HG02610 (cell line): ENCODE results near the gene TPST1.

Experiments used
- ATAC-seq: cut with Tn5 transposase; IDR thresholded peaks from one replicate; pipeline ENCODE4 v1.9.1; 2021; ENCODE audit warnings: mild to moderate bottlenecking, moderate library complexity; ENCODE audit not compliant: unreplicated experiment

Gene TPST1

GRCh38 chr7:66237906-66238772, 33.0 kb downstream of the TPST1 start:
- ATAC-seq: no peak

- no peak for ATAC-seq
Measured at GRCh38 chr7:66238773-66239466, 33.8 kb downstream of the TPST1 start.

GRCh38 chr7:66239467-66239856, 34.3 kb downstream of the TPST1 start:
- ATAC-seq: no peak

GRCh38 chr7:66245008-66245407, 39.9 kb downstream of the TPST1 start:
- ATAC-seq: no peak

GRCh38 chr7:66246554-66247171, 41.5 kb downstream of the TPST1 start:
- ATAC-seq: no peak

- ATAC-seq: no peak
Measured at GRCh38 chr7:66247380-66248078, 42.4 kb downstream of the TPST1 start.

- ATAC-seq: no peak
Measured at GRCh38 chr7:66250711-66251110, 45.6 kb downstream of the TPST1 start.

- no peak for ATAC-seq
Measured at GRCh38 chr7:66255534-66256100, 50.5 kb downstream of the TPST1 start.

GRCh38 chr7:66256281-66256680, 51.1 kb downstream of the TPST1 start:
- ATAC-seq: no peak

GRCh38 chr7:66257481-66257880, 52.3 kb downstream of the TPST1 start:
- ATAC-seq: no peak

GRCh38 chr7:66258409-66258808, 53.3 kb downstream of the TPST1 start:
- no peak for ATAC-seq

- no peak for ATAC-seq
Measured at GRCh38 chr7:66261941-66262340, 56.8 kb downstream of the TPST1 start.

GRCh38 chr7:66263936-66264335, 58.8 kb downstream of the TPST1 start:
- ATAC-seq: no peak

GRCh38 chr7:66265566-66265965, 60.4 kb downstream of the TPST1 start:
- ATAC-seq: no peak

- no peak for ATAC-seq
Measured at GRCh38 chr7:66267249-66267648, 62.1 kb downstream of the TPST1 start.

- no peak for ATAC-seq
Measured at GRCh38 chr7:66269978-66270377, 64.8 kb downstream of the TPST1 start.

GRCh38 chr7:66272321-66272720, 67.2 kb downstream of the TPST1 start:
- no peak for ATAC-seq

GRCh38 chr7:66276363-66276762, 71.2 kb downstream of the TPST1 start:
- ATAC-seq: no peak

- no peak for ATAC-seq
Measured at GRCh38 chr7:66277492-66277891, 72.4 kb downstream of the TPST1 start.

- ATAC-seq: no peak
Measured at GRCh38 chr7:66279912-66280311, 74.8 kb downstream of the TPST1 start.
